ENCODE data around the gene CD300LF. TPM values are rescaled to one million over a fixed set of nuclear protein-coding genes. Genes with fewer than 3 reads are reported as not detected.

CD300LF gene
- total and polyA plus RNA-seq, 10 of the 15 experiments (the other 5 are each of a cell fraction or from before 2014, with no cell fraction given): 0.15 TPM; not detected in 9

- DNase-seq (ENCODE audit: low read depth, low spot score) (no peak), ATAC-seq (no peak), FAIRE-seq (no peak)
- Histone ChIP-seq H3K36me3 (ENCODE audit: control insufficient read depth in 2 of 2, insufficient read depth in 2 of 2, low read length in 1 of 2) (no peaks in the 10 kb centered on the region), H4K20me1 (ENCODE audit: control insufficient read depth, insufficient read depth) (no peaks in the 10 kb centered on the region), H3K9ac (ENCODE audit: control insufficient read depth, insufficient read depth, low read length) (no peak overlapping the region), H3K9me3 (replicated peaks; ENCODE audit: control insufficient read depth, insufficient read depth, low read length) (no peaks in the 10 kb centered on the region; the same call in 2 of the 3 replicates), H3K4me3 (no peak overlapping the region), H3K4me2 (ENCODE audit: control insufficient read depth, insufficient read depth) (no peak overlapping the region), H3K79me2 (ENCODE audit: control insufficient read depth, insufficient read depth, low read length) (no peaks in the 10 kb centered on the region), H3K27ac (ENCODE audit: control insufficient read depth, insufficient read depth) (no peak overlapping the region), H3K4me1 (ENCODE audit: control insufficient read depth, insufficient read depth, low read length) (peaks cover 11% of the 10 kb centered on the region), H2AFZ (ENCODE audit: control insufficient read depth, low read depth, low read length) (no peak overlapping the region), H3K27me3 (replicated peaks in 1 of 2; ENCODE audit: control insufficient read depth in 2 of 2, insufficient read depth in 2 of 2, low read length in 1 of 2) (no peaks in the 10 kb centered on the region)
- WGBS (ENCODE audit: insufficient coverage, insufficient replicate concordance, low lambda C conversion rate, missing lambda C conversion rate): 76% methylated on average over 15 of the region's 15 CpGs
- RAD21 ChIA-PET (ENCODE audit: unreplicated experiment): no interaction called here
- no TSS peak for BruUV-seq (replicated peaks)
- intact Hi-C loops (cut with micrococcal nuclease; ENCODE audit: unreplicated experiment) (no loop called here), in situ Hi-C loops (cut with MboI) (no loop called here)
- POLR2A ChIA-PET: no interaction called here
- SMC1A ChIA-PET (ENCODE audit: uncharacterized antibody, unreplicated experiment): no interaction called here
- CTCF ChIA-PET: interaction anchor here (1.4 kb wide), 1 partner anchor 73 kb away, joined by 3 read pairs; no protein-coding TSS in a partner anchor
- TF ChIP-seq CHD2 (IDR thresholded peaks at IDR 0.05; ENCODE audit: borderline replicate concordance, low read depth, low read length): no peak
- TF ChIP-seq, protein P1, sequence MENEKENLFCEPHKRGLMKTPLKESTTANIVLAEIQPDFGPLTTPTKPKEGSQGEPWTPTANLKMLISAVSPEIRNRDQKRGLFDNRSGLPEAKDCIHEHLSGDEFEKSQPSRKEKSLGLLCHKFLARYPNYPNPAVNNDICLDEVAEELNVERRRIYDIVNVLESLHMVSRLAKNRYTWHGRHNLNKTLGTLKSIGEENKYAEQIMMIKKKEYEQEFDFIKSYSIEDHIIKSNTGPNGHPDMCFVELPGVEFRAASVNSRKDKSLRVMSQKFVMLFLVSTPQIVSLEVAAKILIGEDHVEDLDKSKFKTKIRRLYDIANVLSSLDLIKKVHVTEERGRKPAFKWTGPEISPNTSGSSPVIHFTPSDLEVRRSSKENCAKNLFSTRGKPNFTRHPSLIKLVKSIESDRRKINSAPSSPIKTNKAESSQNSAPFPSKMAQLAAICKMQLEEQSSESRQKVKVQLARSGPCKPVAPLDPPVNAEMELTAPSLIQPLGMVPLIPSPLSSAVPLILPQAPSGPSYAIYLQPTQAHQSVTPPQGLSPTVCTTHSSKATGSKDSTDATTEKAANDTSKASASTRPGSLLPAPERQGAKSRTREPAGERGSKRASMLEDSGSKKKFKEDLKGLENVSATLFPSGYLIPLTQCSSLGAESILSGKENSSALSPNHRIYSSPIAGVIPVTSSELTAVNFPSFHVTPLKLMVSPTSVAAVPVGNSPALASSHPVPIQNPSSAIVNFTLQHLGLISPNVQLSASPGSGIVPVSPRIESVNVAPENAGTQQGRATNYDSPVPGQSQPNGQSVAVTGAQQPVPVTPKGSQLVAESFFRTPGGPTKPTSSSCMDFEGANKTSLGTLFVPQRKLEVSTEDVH (IDR thresholded peaks at IDR 0.05; ENCODE audit: low read depth, partially characterized antibody): no peak
- no peak for TF ChIP-seq EED (IDR thresholded peaks at IDR 0.05; ENCODE audit: low read depth)
- no peak for TF ChIP-seq TAF1 (IDR thresholded peaks at IDR 0.05; ENCODE audit: borderline replicate concordance, low read depth, low read length)
- TF ChIP-seq ZNF622 (IDR thresholded peaks at IDR 0.05): no peak
- TF ChIP-seq RAD51 (IDR thresholded peaks at IDR 0.05): no peak
- TF ChIP-seq, protein P2, sequence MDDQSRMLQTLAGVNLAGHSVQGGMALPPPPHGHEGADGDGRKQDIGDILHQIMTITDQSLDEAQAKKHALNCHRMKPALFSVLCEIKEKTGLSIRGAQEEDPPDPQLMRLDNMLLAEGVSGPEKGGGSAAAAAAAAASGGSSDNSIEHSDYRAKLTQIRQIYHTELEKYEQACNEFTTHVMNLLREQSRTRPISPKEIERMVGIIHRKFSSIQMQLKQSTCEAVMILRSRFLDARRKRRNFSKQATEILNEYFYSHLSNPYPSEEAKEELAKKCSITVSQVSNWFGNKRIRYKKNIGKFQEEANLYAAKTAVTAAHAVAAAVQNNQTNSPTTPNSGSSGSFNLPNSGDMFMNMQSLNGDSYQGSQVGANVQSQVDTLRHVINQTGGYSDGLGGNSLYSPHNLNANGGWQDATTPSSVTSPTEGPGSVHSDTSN (IDR thresholded peaks at IDR 0.05; ENCODE audit: insufficient replicate concordance, low read depth, low read length): no peak
- TF ChIP-seq NFYB (IDR thresholded peaks at IDR 0.05; ENCODE audit: insufficient read depth, low read depth, low read length): no peak
- TF ChIP-seq GABPA (IDR thresholded peaks at IDR 0.05; ENCODE audit: low read depth): no peak
- TF ChIP-seq ZNF217 (IDR thresholded peaks at IDR 0.05): no peak
- no peak for TF ChIP-seq ZNF24 (IDR thresholded peaks at IDR 0.05)
- TF ChIP-seq MEF2B (IDR thresholded peaks at IDR 0.05; ENCODE audit: partially characterized antibody, poor library complexity, severe bottlenecking): no peak
- TF ChIP-seq ATF2 (IDR thresholded peaks at IDR 0.05; ENCODE audit: low read length): no peak
- TF ChIP-seq TARDBP (IDR thresholded peaks at IDR 0.05; ENCODE audit: borderline replicate concordance): no peak
- TF ChIP-seq, protein P3, sequence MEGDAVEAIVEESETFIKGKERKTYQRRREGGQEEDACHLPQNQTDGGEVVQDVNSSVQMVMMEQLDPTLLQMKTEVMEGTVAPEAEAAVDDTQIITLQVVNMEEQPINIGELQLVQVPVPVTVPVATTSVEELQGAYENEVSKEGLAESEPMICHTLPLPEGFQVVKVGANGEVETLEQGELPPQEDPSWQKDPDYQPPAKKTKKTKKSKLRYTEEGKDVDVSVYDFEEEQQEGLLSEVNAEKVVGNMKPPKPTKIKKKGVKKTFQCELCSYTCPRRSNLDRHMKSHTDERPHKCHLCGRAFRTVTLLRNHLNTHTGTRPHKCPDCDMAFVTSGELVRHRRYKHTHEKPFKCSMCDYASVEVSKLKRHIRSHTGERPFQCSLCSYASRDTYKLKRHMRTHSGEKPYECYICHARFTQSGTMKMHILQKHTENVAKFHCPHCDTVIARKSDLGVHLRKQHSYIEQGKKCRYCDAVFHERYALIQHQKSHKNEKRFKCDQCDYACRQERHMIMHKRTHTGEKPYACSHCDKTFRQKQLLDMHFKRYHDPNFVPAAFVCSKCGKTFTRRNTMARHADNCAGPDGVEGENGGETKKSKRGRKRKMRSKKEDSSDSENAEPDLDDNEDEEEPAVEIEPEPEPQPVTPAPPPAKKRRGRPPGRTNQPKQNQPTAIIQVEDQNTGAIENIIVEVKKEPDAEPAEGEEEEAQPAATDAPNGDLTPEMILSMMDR (IDR thresholded peaks at IDR 0.05 in 2 of 3, conservative IDR thresholded peaks at IDR 0.05 in 1 of 3; ENCODE audit: control insufficient read depth in 2 of 3, extremely low read depth in 1 of 3, insufficient read depth in 1 of 3, low read depth in 3 of 3, low read length in 3 of 3): no peak
- TF ChIP-seq NR2C2 (IDR thresholded peaks at IDR 0.05; ENCODE audit: borderline replicate concordance, control insufficient read depth, insufficient read length, low read depth): no peak
- no peak for TF ChIP-seq ASH2L (IDR thresholded peaks at IDR 0.05; ENCODE audit: borderline replicate concordance, low read depth)
Observed at GRCh38 chr17:74729866-74730265, 17.1 kb upstream of the CD300LF start.
